Activated naive CD4-positive, alpha-beta T cell treated with anti-CD3 and anti-CD28 coated beads, Interleukin-2, amount 10 ng/mL, durations not matched to agents 7 days and 5 days (primary cell): Measurements from ENCODE around the gene CCDC183.

Source experiments
- CTCF ChIA-PET: fragments of 350-600 bp; sonication (Branson Sonifier 250); formaldehyde crosslinking; loops from one replicate; lab custom pipeline; 2021; ENCODE audit warnings: antibody characterized with exemption; lab: Charles Lee
- DNase-seq: peaks from one replicate; pipeline ENCODE4 v3.0.0-alpha.2; 2020
- H3K27ac Mint-ChIP-seq: one replicate; pipeline ENCODE4 v1.8.0; 2021; ENCODE audit warnings: mild to moderate bottlenecking, moderate library complexity, mixed read lengths
- H3K27me3 Mint-ChIP-seq: one replicate; pipeline ENCODE4 v1.8.0; 2021; ENCODE audit warnings: mild to moderate bottlenecking, mixed read lengths
- H3K36me3 Mint-ChIP-seq: one replicate; pipeline ENCODE4 v1.8.0; 2021; ENCODE audit warnings: mixed read lengths
- H3K4me1 Mint-ChIP-seq: one replicate; pipeline ENCODE4 v1.8.0; 2021; ENCODE audit warnings: mixed read lengths
- H3K4me3 Mint-ChIP-seq: one replicate; pipeline ENCODE4 v1.8.0; 2021; ENCODE audit warnings: mild to moderate bottlenecking, moderate library complexity, mixed read lengths
- H3K9me3 Mint-ChIP-seq: one replicate; pipeline ENCODE4 v1.8.0; 2021; ENCODE audit warnings: mixed read lengths

Gene CCDC183

DNA sequence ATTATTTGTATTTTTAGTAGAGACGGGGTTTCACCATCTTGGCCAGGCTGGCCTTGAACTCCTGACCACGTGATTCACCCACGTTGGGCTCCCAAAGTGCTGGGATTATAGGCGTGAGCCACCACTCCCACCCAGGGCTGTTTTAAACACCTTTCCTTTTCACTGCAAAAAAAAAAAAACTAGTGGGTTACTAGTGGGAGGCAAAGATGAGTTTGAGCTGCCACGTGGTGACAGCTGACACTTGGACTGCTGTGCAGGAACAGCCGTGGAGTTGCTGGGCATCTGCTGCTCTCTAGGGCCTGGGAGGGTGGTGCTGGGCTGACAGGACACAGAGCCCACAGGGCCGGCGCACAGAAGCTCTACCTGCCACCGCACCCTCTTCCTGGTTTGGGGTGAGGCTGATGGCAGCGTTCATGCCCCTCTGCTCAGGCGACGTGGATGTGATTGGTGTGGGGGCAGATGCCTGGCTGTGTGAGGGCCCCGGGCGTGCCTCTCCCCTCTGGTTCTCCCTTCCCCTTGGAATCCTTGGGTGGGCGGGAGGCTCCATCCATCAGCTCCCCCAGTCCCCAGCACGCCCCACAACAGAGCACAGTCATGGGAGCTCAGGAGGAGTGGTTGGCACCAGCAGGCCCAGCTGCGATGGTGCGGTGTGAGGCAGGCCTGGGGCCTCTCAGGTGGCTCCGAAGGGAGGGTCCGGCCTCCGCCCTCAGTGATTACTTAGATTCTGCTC is 28.5 kb downstream of the CCDC183 start:
- peaks cover 3% of the 10 kb centered on the region for H3K27me3 Mint-ChIP-seq
- CTCF ChIA-PET: no interaction called here
- H3K4me3 Mint-ChIP-seq: no peak overlapping the region
- peaks cover 21% of the 10 kb centered on the region for H3K36me3 Mint-ChIP-seq
- H3K27ac Mint-ChIP-seq: no peak overlapping the region
- peaks cover 6% of the 10 kb centered on the region for H3K4me1 Mint-ChIP-seq
- DNase-seq: no peak
- no peaks in the 10 kb centered on the region for H3K9me3 Mint-ChIP-seq

GRCh38 chr9:136825295-136826187 is 29.4 kb downstream of the CCDC183 start:
- no peak for DNase-seq
- H3K4me1 Mint-ChIP-seq: peaks cover 6% of the 10 kb centered on the region
- CTCF ChIA-PET: no interaction called here
- no peaks in the 10 kb centered on the region for H3K9me3 Mint-ChIP-seq
- peaks cover 3% of the 10 kb centered on the region for H3K27me3 Mint-ChIP-seq
- H3K4me3 Mint-ChIP-seq: no peak overlapping the region
- H3K27ac Mint-ChIP-seq: no peak overlapping the region
- H3K36me3 Mint-ChIP-seq: peaks cover 22% of the 10 kb centered on the region

- H3K27ac Mint-ChIP-seq: no peak overlapping the region
- CTCF ChIA-PET: interaction anchor here (0.9 kb wide), 1 partner anchor 16 kb away, joined by 3 read pairs; the partner anchor contains the start of gene AJM1
- H3K27me3 Mint-ChIP-seq: peaks cover under 1% of the 10 kb centered on the region
Measured at GRCh38 chr9:136826188-136826541, 30.0 kb downstream of the CCDC183 start.

DNA sequence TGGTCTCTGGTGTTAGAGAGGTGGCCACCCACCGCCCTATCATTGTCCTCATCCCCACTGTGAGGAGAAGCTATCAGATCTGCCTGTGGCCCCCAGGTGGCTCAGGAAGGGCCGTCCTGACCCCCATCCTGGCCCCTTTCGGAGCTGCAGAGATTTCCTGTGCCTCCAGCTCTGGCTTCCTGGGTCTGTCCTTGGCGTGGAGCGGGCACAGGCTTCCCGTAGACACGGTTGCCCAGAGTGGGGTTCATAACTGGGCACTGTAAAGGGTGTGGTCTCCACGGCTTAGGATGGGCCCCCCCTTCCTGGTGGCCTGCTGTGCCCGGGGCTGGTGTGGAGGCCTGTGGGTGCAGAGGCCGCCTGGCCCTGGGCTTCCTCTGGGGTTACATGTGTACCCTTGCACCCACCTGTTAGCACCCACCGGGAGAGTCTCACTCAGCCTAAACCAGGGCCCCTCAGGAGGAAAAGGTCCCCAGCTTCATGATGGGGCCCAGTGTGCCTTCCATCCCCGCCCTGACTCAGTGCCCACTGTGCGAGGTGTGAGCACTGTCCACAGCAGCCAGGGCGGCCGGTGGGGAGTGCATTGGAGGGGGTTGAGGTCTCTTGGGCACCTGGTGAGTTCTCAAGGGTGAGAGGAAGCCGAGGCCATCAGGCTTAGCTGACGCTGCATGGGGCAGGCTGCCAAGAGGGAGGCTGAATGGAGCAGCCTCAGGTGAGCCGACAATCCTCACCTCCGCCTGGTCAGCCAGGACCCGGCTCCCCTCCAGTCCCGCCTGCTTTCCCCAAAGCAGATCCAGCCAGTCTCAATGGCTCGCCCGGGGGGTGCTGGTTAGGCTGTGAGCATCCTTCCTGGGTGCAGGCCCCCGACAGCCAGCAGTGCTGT is 30.8 kb downstream of the CCDC183 start:
- Mint-ChIP-seq H3K9me3 (no peaks in the 10 kb centered on the region), H3K36me3 (peaks cover 22% of the 10 kb centered on the region), H3K4me1 (no peaks in the 10 kb centered on the region), H3K4me3 (no peak overlapping the region), H3K27me3 (no peaks in the 10 kb centered on the region), H3K27ac (no peak overlapping the region)
- no peak for DNase-seq
- CTCF ChIA-PET: interaction anchor here (0.9 to 1.2 kb wide), 2 partner anchors 15 kb away, joined by 3 to 8 read pairs; partner anchors contain the start of gene AJM1

More at GRCh38 chr9:136826188-136826541, 30.0 kb downstream of the CCDC183 start:
- no peak for DNase-seq
- H3K36me3 Mint-ChIP-seq: peaks cover 16% of the 10 kb centered on the region
- H3K4me3 Mint-ChIP-seq: no peak overlapping the region
- H3K9me3 Mint-ChIP-seq: no peaks in the 10 kb centered on the region
- peaks cover under 1% of the 10 kb centered on the region for H3K4me1 Mint-ChIP-seq

DNA sequence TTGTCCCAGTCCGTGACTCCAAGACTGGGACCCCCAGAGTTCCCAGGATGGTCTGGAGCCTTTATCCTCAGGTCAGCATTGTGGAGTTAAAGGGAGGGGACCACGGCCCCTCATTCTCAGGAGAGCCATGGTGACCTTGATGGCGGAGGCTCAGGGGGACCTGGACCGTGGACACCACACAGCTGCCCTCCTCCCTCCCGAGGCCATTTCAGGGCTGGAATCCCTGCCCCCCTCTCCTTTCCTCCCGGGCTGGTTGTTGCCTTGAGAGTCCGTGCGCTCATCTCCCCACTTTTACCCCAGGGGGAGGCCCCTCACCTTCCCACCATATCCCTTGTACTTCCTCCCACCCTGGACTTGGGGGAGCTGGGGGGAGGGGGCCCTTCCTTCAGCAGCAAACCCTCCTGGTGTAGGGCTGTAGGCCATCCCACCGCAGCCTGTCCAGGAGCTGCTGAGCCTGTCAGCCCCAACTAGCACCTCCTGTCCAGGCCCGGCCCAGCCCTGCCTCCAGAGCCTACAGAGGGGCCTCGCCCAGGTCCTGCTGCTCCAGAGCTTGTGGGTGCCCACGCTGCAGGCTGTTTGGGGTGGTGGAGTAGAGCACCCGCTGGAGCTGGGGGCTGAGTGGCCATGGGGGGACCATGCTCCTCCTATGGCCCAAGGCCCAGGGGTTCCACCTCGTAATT is 31.8 kb downstream of the CCDC183 start:
- H3K27ac Mint-ChIP-seq: no peak overlapping the region

DNA sequence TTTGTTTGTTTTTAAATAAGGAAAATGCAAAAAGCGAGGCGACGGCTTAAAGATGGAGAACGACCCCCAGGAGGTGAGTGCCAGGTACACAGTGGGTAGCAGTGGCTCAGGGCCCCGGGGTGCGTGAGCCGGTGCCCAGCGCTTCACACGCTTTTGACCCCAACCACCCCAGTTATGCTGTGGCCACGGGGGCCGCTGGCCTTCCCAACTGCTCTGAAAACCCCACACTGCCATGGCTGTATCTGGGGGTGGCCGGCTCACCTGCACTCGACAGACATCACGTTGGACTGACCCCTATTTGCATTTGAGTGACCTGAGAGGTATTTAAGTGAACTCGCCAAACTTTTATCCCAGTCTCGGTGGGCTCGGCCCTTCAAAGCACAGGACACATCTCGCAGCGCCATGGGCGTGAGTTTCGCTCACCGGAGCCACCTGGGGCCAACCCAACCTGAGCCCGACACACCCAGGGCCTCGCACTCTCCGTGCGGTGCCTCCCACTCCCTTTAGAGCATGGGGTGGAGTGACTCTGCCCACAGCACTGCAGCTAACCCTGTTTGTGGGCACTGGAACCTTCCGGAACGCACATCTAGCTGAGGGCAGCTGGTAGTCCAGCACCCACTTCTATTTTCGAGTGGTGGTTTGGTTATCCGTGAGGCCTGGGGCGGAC is 32.5 kb downstream of the CCDC183 start:
- Mint-ChIP-seq H3K4me3 (no peak overlapping the region), H3K4me1 (no peaks in the 10 kb centered on the region), H3K27me3 (no peaks in the 10 kb centered on the region), H3K36me3 (peaks cover 22% of the 10 kb centered on the region), H3K9me3 (no peaks in the 10 kb centered on the region), H3K27ac (no peak overlapping the region)
- no peak for DNase-seq
- CTCF ChIA-PET: interaction anchor here (1.2 kb wide), 1 partner anchor 14 kb away, joined by 8 read pairs; the partner anchor contains the start of gene AJM1

More for the DNA sequence above, 31.8 kb downstream of the CCDC183 start:
- Mint-ChIP-seq H3K9me3 (no peaks in the 10 kb centered on the region), H3K4me1 (no peaks in the 10 kb centered on the region), H3K4me3 (no peak overlapping the region), H3K27me3 (no peaks in the 10 kb centered on the region), H3K36me3 (peaks cover 24% of the 10 kb centered on the region)
- CTCF ChIA-PET: interaction anchor here (1.2 kb wide), 1 partner anchor 14 kb away, joined by 8 read pairs; the partner anchor contains the start of gene AJM1
- no peak for DNase-seq

DNA sequence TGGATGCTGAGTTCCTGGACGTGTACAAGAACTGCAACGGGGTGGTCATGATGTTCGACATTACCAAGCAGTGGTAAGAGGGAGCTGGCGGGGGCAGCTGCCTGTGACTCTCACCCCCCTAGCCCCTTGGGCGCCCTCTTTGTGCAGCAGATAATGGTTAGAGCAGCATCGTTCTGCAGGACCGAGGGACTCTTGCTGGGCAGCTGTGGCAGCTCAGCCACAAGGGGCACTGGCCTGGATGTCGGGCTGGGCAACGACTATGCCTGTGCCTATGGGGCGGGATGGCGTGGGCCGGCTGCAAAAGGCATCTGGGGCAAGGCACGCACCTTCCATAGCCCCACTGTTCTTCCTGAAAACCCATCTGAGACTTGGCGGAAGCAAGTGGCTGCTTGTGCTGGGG is 33.3 kb downstream of the CCDC183 start:
- DNase-seq: no peak
- peaks cover 27% of the 10 kb centered on the region for H3K36me3 Mint-ChIP-seq
- H3K27me3 Mint-ChIP-seq: no peaks in the 10 kb centered on the region
- CTCF ChIA-PET: no interaction called here
- H3K27ac Mint-ChIP-seq: no peak overlapping the region
- H3K4me3 Mint-ChIP-seq: no peak overlapping the region
- no peaks in the 10 kb centered on the region for H3K4me1 Mint-ChIP-seq
- H3K9me3 Mint-ChIP-seq: no peaks in the 10 kb centered on the region

GRCh38 chr9:136829981-136830885 is 34.1 kb downstream of the CCDC183 start:
- DNase-seq: no peak
- no peak overlapping the region for H3K27ac Mint-ChIP-seq
- no peaks in the 10 kb centered on the region for H3K4me1 Mint-ChIP-seq
- H3K27me3 Mint-ChIP-seq: no peaks in the 10 kb centered on the region
- no peak overlapping the region for H3K4me3 Mint-ChIP-seq
- H3K36me3 Mint-ChIP-seq: peaks cover 26% of the 10 kb centered on the region
- CTCF ChIA-PET: no interaction called here
- no peaks in the 10 kb centered on the region for H3K9me3 Mint-ChIP-seq

DNA sequence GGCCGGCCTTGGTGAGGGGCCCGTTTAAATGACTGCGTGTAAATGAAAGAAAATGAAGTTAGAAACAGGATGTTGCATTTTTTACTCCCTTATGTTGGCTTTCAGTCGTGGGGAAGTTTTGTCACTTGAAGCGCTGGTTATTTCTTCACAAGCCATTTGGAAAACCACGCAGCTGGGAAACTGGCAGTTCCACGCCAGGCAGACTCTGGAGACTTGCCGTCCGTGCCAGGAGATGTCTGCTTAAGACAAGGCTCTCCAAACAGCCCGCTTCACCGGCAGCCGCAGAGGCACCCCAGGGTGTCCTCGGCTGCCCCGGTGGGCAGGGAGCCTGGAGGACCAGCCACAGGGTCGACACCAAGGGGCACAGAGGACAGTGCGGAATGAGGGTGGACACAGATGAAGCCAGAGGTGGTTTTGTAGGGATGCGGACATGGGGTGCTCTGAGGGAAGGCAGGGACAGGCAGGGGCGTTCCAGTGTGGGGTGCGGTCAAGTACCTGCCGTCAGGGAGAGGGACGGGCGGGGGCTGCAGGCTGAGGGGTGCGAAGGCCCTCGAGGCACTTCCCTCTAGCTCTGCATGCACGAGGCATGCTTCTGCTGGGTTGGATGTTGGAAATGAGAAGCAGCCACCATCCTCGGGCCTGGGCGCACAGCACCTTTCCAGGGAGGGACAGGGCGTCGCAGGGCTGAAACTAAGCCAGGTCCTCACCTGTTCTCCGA is 35.0 kb downstream of the CCDC183 start:
- Mint-ChIP-seq H3K27ac (no peak overlapping the region), H3K4me1 (no peaks in the 10 kb centered on the region), H3K27me3 (no peaks in the 10 kb centered on the region), H3K36me3 (peaks cover 26% of the 10 kb centered on the region), H3K9me3 (no peaks in the 10 kb centered on the region), H3K4me3 (no peak overlapping the region)
- DNase-seq: no peak
- CTCF ChIA-PET: no interaction called here

DNA sequence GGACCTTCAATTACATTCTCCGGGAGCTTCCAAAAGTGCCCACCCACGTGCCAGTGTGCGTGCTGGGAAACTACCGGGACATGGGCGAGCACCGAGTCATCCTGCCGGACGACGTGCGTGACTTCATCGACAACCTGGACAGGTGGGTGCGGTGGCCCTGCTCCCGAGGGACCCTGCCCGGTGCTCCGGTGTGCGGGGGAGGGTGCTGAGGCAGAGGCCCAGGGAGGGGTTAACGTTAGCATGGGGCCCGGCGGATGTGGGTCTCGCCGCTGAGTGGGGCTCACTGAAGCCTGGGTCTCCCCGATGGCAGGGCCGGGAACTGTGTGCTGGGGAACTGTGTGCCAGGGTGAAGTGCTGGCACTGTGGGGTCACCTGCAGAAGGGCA is 35.6 kb downstream of the CCDC183 start:
- Mint-ChIP-seq H3K4me3 (no peak overlapping the region), H3K36me3 (peaks cover 26% of the 10 kb centered on the region), H3K9me3 (no peaks in the 10 kb centered on the region), H3K27me3 (no peaks in the 10 kb centered on the region), H3K27ac (no peak overlapping the region), H3K4me1 (no peaks in the 10 kb centered on the region)
- CTCF ChIA-PET: interaction anchor here (2.6 kb wide), 1 partner anchor 11 kb away, joined by 10 read pairs; the partner anchor contains the start of gene AJM1
- no peak for DNase-seq

DNA sequence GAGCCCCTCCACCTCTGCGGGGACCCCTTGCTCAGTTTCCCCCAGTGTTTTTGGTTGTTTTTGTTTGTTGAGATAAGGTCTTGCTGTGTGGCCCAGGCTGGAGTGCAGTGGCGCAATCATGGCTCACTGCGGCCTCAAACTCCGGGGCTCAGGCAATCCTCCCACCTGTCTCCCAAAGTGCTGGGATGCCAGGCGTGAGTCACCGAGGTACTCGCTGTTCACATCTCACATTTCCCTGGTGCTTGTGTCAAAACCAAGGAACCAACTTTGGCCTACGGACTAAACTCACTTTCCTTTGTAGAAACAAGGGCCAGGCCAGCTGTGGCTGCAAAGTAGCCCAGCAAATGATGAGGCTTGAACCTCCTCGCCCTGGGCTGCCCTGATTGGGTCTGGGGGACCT is 36.4 kb downstream of the CCDC183 start:
- CTCF ChIA-PET: interaction anchor here (2.6 kb wide), 1 partner anchor 10 kb away, joined by 10 read pairs; the partner anchor contains the start of gene AJM1
- Mint-ChIP-seq H3K36me3 (peaks cover 26% of the 10 kb centered on the region), H3K4me1 (no peaks in the 10 kb centered on the region)

More for the DNA sequence above, 36.4 kb downstream of the CCDC183 start:
- Mint-ChIP-seq H3K4me3 (no peak overlapping the region), H3K27me3 (no peaks in the 10 kb centered on the region), H3K9me3 (no peaks in the 10 kb centered on the region), H3K27ac (no peak overlapping the region)
- no peak for DNase-seq
